Pons (tissue), 1 donor: ENCODE measurements around the gene PCYOX1L.

Experiments used
- DNase-seq: peaks from one replicate; pipeline ENCODE4 v3.0.0-alpha.2; 2016; ENCODE audit warnings: low spot score

The PCYOX1L gene

GRCh38 chr5:149337736-149338135, 20.1 kb upstream of the PCYOX1L start:
- no peak for DNase-seq

- DNase-seq, result no peak
Observed at GRCh38 chr5:149338364-149338763, 19.5 kb upstream of the PCYOX1L start.

- no peak for DNase-seq
Observed at GRCh38 chr5:149340920-149341319, 16.9 kb upstream of the PCYOX1L start.

DNA sequence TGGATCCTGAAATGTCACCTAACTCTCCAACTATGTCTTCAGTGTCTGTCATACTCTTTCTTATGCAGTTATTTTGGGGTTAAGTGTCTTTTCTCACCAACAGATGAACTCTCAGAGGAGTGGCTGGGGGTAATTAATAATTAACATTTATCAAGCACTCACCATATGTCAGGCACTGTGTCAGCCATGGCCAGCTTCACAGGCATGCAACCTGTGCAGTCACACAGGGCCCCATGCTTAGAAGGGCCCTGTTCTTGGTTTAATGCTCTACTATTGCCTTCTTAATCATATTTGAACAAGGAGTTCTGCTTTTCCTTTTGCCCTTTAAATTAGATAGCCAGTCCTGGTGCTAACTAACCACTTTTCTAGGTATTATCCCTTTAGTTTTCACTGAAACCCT, 16.0 kb upstream of the PCYOX1L start:
- DNase-seq, result no peak

DNA sequence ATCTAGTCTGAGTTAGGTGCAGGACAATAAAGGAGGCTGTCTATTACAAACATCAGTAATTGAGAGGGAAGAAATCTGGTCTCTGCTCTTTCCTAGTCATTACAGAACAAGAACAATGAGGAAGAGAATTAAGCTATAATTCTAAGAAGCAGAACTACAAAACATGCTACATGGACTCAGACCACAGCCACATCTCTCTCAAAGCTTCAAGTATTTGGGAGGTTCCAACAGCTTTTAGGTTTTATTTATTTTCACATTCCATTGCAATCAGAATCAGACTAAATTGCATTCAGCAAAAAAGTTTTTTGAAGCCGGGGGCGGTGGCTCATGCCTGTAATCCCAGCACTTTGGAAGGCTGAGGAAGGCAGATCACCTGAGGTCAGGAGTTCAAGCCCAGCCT, 13.7 kb upstream of the PCYOX1L start:
- no peak for DNase-seq

- DNase-seq, result peak; percentile 96
Observed at GRCh38 chr5:149345147-149345891, 12.5 kb upstream of the PCYOX1L start, which contains the start of gene GRPEL2. Gene GRPEL2 (plus strand): TSS chr5:149345499. CDS start chr5:149345540, 41 bp downstream.

DNA sequence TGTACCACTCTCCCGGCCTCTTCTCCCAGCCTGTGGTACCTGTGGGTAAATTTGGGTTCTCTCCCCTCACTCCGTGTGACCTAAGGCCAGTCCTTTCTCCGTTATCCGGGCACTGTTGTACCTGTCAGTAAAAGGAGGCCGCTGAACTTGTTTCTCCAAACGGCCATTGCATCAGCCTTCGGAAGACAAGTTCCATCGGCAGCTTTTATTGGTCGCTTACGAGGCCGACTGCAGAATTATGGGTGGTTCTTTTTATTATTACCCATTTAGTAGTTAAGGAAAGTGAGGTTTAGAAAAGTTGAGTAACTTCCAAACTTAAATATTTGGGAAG, 12.0 kb upstream of the PCYOX1L start:
- DNase-seq, result peak; percentile 22

DNA sequence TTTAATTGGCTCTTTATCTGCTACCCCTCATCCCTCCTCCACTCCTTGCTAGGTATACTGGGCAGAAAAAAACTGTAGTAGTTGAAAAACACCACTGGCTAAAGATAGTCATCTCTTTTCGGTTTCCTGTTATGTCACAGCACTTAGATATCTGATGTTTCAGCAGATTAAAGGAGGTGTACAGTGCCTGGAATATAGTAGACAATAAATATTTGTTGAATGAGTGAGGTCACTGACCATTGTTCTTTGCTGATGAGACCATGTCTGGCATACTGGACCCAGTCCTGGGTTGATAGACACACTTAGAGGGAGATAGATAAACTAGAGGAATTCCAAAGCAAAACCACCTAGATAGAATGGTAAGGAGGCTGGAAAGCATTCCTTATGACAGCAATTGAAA, 9.3 kb upstream of the PCYOX1L start:
- DNase-seq, result no peak

- no peak for DNase-seq
Observed at GRCh38 chr5:149349382-149349781, 8.5 kb upstream of the PCYOX1L start.

GRCh38 chr5:149352169-149352568, 5.7 kb upstream of the PCYOX1L start:
- no peak for DNase-seq

- DNase-seq, result no peak
Observed at GRCh38 chr5:149353911-149354310, 3.9 kb upstream of the PCYOX1L start.

DNA sequence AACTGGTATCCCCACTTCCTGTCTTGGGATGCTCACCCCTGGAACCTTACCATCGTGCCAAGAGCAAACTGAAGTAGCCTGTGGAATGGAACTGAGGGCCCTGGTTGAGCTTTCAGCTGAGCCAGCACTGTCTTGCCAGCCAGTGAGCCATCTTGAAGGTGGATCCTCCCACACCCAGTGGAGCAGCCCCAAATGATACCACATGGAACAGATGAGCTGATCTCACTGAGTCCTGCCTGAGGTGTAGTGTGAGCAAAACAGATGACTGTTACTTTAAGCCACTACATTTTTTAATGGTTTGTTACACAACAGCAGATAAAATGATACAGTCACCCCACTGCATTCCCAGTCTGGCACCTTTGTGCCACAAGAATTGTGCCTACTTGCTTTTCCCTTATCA, 2.2 kb upstream of the PCYOX1L start:
- DNase-seq, result no peak

DNA sequence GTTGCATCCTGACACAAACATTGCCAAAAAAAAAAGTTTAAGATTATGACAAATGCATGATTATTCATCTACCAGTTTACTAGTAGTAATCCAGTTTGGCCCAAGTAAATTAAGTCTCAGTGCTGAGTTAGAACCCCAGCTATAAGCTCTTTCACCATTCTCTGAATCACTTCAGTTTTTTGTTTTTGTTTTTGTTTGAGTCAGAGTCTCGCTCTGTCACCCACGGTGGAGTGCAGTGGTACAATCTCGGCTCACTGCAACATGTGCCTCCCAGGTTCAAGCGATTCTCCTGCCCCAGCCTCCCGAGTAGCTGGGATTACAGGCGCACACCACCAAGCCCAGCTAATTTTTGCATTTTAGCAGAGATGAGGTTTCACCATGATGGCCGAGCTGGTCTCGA, 1.5 kb upstream of the PCYOX1L start:
- DNase-seq, result no peak

DNA sequence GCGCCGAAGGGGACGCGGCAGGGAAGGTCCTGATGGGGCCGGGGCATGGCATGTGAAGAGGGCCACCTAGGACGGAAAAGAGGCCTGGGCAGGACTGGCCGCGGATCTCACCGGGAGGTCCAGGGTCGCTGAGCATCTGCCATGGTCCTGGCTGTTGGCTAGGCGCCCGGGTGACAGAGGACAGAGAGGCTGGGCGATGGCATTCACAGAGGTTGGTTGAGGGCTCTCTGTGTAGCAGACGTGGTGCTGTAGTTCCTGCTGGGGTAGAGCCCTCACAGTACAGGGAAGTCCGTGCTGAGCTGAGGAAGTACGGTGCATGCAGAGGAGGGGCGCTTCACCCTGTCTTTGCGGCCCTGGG, 427 bp downstream of the PCYOX1L start:
- peak; percentile 49 for DNase-seq

- DNase-seq, result peak; percentile 75
Observed at GRCh38 chr5:149358868-149359495, 1.1 kb downstream of the PCYOX1L start.

- no peak for DNase-seq
Observed at GRCh38 chr5:149360272-149360671, 2.4 kb downstream of the PCYOX1L start.

GRCh38 chr5:149362541-149362940, 4.7 kb downstream of the PCYOX1L start:
- no peak for DNase-seq

- peak; percentile 70 for DNase-seq
Observed at GRCh38 chr5:149363358-149363757, 5.5 kb downstream of the PCYOX1L start.

GRCh38 chr5:149363936-149364335, 6.1 kb downstream of the PCYOX1L start:
- no peak for DNase-seq

DNA sequence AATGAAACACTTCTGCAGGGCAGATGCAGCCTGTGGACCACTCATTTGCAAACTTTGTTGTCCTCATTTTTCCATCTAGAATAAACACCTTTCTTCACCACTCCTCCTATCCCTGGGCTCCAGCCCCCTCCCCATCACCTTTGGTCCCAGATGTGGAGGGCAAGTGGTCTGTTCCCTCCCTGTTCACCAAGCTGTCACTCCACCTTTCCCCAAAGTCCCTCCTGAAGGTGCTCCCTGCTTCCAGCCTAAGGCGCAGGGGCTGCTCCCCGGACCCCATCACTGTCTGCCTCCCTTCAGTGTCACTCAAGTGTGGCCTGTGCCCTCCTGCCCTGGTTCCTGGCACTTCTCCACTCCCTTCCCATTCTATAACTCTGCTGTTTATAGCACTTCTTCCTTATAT, 6.9 kb downstream of the PCYOX1L start:
- no peak for DNase-seq

GRCh38 chr5:149365418-149365817, 7.6 kb downstream of the PCYOX1L start:
- DNase-seq, result no peak

- peak; percentile 31 for DNase-seq
Observed at GRCh38 chr5:149366169-149366729, 8.4 kb downstream of the PCYOX1L start.

DNA sequence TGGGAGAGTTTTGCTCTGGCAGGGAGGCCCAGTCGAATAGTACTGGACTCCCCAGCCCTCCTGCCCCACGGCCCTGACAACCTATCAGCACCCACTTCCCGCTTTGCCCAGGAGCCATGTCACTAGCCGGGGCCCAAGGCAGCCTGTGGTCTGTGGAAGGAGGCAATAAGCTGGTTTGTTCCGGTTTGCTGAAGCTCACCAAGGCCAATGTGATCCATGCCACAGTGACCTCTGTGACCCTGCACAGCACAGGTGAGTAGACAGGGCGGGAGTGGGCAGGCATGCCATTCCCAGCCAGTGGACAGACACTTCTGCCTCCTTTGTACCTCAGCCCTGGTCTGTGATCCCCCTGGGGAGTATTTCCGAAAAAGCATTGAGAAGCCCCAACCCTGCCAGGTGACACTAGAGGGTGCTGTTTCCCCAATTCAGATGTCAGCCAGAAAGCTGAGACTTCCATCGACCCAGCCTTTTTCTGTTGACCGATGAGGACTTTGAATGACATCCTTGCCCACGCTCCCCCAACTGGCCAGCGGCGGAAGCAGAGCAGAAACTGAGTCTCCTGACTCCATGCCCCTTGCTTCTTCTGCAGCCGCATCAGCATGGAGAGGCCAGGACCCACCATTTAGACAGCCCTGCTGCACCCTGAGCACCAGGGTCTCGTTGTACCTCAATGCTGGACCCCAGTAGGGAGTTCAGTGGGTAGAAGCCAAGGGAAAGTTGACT, 9.6 kb downstream of the PCYOX1L start:
- DNase-seq, result peak; percentile 64
